Testis (tissue), 2 donors: ENCODE results near the gene SLC3A2.

ENCODE experiments used
- POLR2A ChIP-seq: fragments of 450-650 bp; IDR thresholded peaks from one replicate; pipeline ENCODE4 v1.6.1; 2017; ENCODE audit warnings: antibody characterized with exemption, mild to moderate bottlenecking, moderate library complexity
- TF ChIP-seq, protein P1 (sequence below), 3 experiments: fragments of 450-650 bp in 2 of 3; fragments of 200-600 bp in 1 of 3; sonication (generic) in 1 of 3; IDR thresholded peaks; one replicate each; pipeline ENCODE4 v1.5.1; 2016 to 2019; ENCODE audit warnings: antibody characterized with exemption in 3 of 3, mild to moderate bottlenecking in 2 of 3, moderate library complexity in 1 of 3

DNA sequence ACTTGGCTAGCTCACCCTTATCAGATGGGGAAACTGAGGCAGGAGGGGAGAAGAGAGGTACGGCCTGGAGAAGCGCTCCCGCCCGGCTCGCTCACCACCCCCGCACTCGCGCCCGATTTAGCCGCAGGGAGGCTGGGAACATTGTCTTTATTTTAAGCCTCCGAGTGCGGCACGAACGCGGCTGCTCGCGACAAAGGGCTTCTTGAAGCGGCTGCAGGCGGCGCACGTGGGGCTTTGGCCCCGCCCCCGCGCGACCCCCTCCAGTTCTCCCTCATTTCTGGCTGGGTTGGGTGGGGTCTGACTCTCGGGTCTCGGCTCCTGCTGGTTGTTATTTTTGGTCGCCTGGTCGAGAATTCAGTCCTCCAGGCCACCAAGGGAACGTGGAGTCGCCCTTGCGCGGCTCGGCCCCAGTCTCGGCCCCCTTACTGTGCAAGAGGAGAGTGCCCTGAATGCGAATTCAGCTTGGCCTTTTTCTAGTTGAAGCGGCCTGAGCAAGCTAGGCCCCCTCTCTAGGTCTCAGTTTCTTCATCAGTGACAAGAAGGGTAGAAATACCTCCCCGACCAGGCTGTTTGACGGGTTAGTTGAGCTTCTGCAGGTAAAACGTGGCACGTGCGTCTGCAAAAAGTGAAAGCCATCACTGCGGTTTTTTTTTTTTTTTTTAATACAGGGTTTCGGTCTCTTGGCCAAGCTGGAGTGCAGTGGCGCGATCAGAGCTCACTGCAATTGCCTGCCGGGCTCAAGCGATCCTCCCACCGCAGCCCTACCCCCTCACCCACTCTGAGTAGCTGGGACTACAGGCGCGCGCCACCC, 43.1 kb downstream of the SLC3A2 start:
- TF ChIP-seq, protein P1, sequence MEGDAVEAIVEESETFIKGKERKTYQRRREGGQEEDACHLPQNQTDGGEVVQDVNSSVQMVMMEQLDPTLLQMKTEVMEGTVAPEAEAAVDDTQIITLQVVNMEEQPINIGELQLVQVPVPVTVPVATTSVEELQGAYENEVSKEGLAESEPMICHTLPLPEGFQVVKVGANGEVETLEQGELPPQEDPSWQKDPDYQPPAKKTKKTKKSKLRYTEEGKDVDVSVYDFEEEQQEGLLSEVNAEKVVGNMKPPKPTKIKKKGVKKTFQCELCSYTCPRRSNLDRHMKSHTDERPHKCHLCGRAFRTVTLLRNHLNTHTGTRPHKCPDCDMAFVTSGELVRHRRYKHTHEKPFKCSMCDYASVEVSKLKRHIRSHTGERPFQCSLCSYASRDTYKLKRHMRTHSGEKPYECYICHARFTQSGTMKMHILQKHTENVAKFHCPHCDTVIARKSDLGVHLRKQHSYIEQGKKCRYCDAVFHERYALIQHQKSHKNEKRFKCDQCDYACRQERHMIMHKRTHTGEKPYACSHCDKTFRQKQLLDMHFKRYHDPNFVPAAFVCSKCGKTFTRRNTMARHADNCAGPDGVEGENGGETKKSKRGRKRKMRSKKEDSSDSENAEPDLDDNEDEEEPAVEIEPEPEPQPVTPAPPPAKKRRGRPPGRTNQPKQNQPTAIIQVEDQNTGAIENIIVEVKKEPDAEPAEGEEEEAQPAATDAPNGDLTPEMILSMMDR (IDR thresholded peaks at IDR 0.05), result no peak
- no peak for TF ChIP-seq POLR2A
